Measurements from ENCODE around the gene ASB18. TPM values are rescaled to one million over a fixed set of nuclear protein-coding genes. Genes with fewer than 3 reads are reported as not detected.

ASB18 gene
- polyA plus RNA-seq, 1 donor (not counting 4 experiments of a cell fraction or from before 2014, with no cell fraction given) = not detected

DNA sequence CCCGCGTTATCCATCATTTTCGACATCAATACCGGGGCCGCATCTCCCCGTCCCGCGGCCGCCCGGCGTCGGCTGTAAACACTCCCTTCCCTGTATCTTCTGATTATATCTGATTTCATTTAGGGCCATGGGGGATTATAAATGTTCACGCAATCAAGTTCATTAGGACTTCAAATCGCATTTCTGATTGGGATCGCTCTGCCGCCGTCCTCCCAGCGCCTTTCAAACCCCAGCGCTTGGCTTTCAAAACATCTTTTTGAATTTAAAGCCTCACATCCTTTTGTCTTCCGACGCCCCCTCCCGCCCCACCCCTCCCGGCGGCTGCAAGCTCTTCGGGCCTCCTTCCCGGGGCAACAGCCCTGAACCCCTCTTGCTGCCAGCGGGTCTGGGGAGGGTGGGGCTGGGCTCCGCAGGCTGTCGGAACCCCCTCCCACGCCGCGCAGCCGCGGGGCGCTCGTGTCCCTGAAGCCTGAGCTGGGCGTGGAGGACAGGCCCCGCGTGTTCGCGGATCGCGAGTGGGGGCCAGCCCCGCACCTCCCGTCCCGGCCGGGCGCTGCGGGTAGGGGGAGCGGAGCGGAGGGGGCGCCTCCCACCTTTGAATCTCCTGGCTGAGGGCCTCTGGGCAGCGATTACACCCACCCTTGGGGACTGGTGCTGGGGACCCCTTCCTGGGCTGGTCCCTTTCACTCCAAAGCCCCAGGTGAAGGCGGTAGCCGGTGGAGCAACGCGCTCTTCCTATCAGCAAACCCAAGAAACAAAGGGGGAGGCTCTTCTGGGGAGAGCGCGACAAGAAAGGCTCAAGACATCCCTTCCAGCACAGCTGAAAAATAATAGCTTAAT lies 84.8 kb downstream of the ASB18 start:
- no peaks in the 10 kb centered on the region for H3K79me2 ChIP-seq (ENCODE audit: control insufficient read depth, insufficient read depth, low read length)
- H3K4me2 ChIP-seq (ENCODE audit: control insufficient read depth, extremely low read depth, insufficient read depth, low read depth, low read length) = peak overlapping the region; percentile 88
- no peaks in the 10 kb centered on the region for H3K36me3 ChIP-seq (ENCODE audit: control insufficient read depth in 2 of 2, extremely low read depth in 1 of 2, insufficient read depth in 2 of 2, low read length in 2 of 2)
- TF ChIP-seq, protein P1, sequence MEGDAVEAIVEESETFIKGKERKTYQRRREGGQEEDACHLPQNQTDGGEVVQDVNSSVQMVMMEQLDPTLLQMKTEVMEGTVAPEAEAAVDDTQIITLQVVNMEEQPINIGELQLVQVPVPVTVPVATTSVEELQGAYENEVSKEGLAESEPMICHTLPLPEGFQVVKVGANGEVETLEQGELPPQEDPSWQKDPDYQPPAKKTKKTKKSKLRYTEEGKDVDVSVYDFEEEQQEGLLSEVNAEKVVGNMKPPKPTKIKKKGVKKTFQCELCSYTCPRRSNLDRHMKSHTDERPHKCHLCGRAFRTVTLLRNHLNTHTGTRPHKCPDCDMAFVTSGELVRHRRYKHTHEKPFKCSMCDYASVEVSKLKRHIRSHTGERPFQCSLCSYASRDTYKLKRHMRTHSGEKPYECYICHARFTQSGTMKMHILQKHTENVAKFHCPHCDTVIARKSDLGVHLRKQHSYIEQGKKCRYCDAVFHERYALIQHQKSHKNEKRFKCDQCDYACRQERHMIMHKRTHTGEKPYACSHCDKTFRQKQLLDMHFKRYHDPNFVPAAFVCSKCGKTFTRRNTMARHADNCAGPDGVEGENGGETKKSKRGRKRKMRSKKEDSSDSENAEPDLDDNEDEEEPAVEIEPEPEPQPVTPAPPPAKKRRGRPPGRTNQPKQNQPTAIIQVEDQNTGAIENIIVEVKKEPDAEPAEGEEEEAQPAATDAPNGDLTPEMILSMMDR (optimal IDR thresholded peaks at IDR 0.05 in 1 of 3, IDR thresholded peaks at IDR 0.05 in 1 of 3, conservative IDR thresholded peaks at IDR 0.05 in 1 of 3; ENCODE audit: extremely low read depth in 1 of 3, insufficient read depth in 2 of 3, low read length in 3 of 3) = no peak
- TF ChIP-seq EZH2 (IDR thresholded peaks at IDR 0.05; ENCODE audit: low read length) = no peak
- no peaks in the 10 kb centered on the region for H4K20me1 ChIP-seq (ENCODE audit: control insufficient read depth, extremely low read depth, insufficient read depth, low read length)
- dilution Hi-C loops (cut with MboI; ENCODE audit: extremely low pct_ligation_motif_present, low sequenced_read_pairs) = no loop called here
- no peak for DNase-seq (ENCODE audit: low read depth, low spot score)
- FAIRE-seq = no peak
- peaks cover 23% of the 10 kb centered on the region for H3K4me1 ChIP-seq (ENCODE audit: control insufficient read depth, extremely low read depth, insufficient read depth, low read length)
- no peak overlapping the region for H2AFZ ChIP-seq (ENCODE audit: control insufficient read depth, low read length)
- H3K9ac ChIP-seq (ENCODE audit: control insufficient read depth, extremely low read depth, insufficient read depth, low read length) = peak overlapping the region; percentile 69
- peak overlapping the region; percentile 35 to 71 (median 60) for H3K4me3 ChIP-seq (ENCODE audit: control insufficient read depth in 2 of 3, extremely low read depth in 1 of 3, insufficient read depth in 2 of 3, low read depth in 1 of 3, low read length in 3 of 3)
- H3K9me3 ChIP-seq (ENCODE audit: control insufficient read depth, low read depth, low read length) = no peaks in the 10 kb centered on the region
- H3K9me1 ChIP-seq (ENCODE audit: control insufficient read depth, extremely low read depth, insufficient read depth, low read length) = no peaks in the 10 kb centered on the region
- peaks cover 5% of the 10 kb centered on the region for H3K27me3 ChIP-seq (ENCODE audit: control insufficient read depth, extremely low read depth, insufficient read depth, low read length)
- peak overlapping the region; percentile 71 for H3K27ac ChIP-seq (ENCODE audit: control insufficient read depth, insufficient read depth, low read length)

DNA sequence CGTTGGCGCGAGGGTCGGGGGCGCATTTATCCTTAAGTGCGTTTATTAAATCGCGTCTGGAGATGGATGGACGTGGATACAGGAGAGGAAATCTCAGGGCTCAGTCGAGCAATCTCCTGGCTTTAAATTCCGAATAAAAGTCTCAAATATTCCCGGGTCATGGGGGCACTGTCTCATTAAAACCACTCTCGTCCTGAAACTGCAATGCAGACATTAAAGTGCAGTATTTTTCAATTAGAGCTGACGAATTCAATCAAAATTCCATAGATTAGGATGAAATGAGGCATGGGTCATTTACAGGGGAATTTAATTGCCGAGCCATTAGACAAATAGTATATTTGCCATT lies 85.3 kb downstream of the ASB18 start:
- no peak for DNase-seq (ENCODE audit: low read depth, low spot score)
- no peak for TF ChIP-seq EZH2 (IDR thresholded peaks at IDR 0.05; ENCODE audit: low read length)
- TF ChIP-seq, protein P1 (optimal IDR thresholded peaks at IDR 0.05 in 1 of 3, IDR thresholded peaks at IDR 0.05 in 1 of 3, conservative IDR thresholded peaks at IDR 0.05 in 1 of 3; ENCODE audit: extremely low read depth in 1 of 3, insufficient read depth in 2 of 3, low read length in 3 of 3) = no peak
- Histone ChIP-seq H3K79me2 (ENCODE audit: control insufficient read depth, insufficient read depth, low read length) (no peaks in the 10 kb centered on the region), H3K27ac (ENCODE audit: control insufficient read depth, insufficient read depth, low read length) (peak overlapping the region; percentile 32), H3K9me3 (ENCODE audit: control insufficient read depth, low read depth, low read length) (no peaks in the 10 kb centered on the region), H4K20me1 (ENCODE audit: control insufficient read depth, extremely low read depth, insufficient read depth, low read length) (no peaks in the 10 kb centered on the region), H2AFZ (ENCODE audit: control insufficient read depth, low read length) (peak overlapping the region; percentile 70), H3K4me2 (ENCODE audit: control insufficient read depth, extremely low read depth, insufficient read depth, low read depth, low read length) (peak overlapping the region; percentile 88), H3K9ac (ENCODE audit: control insufficient read depth, extremely low read depth, insufficient read depth, low read length) (peak overlapping the region; percentile 52), H3K27me3 (ENCODE audit: control insufficient read depth, extremely low read depth, insufficient read depth, low read length) (peaks cover 11% of the 10 kb centered on the region), H3K36me3 (ENCODE audit: control insufficient read depth in 2 of 2, extremely low read depth in 1 of 2, insufficient read depth in 2 of 2, low read length in 2 of 2) (no peaks in the 10 kb centered on the region), H3K9me1 (ENCODE audit: control insufficient read depth, extremely low read depth, insufficient read depth, low read length) (no peaks in the 10 kb centered on the region), H3K4me3 (ENCODE audit: control insufficient read depth in 2 of 3, extremely low read depth in 1 of 3, insufficient read depth in 2 of 3, low read depth in 1 of 3, low read length in 3 of 3) (peak overlapping the region; percentile 40 to 71 (median 60)), H3K4me1 (ENCODE audit: control insufficient read depth, extremely low read depth, insufficient read depth, low read length) (peaks cover 23% of the 10 kb centered on the region)
- dilution Hi-C loops (cut with MboI; ENCODE audit: extremely low pct_ligation_motif_present, low sequenced_read_pairs) = no loop called here
- FAIRE-seq = peak; percentile 34

Measured in keratinocyte (primary cell).